ENCODE results near the gene THAP4.

The THAP4 gene

GRCh38 chr2:241671457-241672240 is 34.7 kb upstream of the THAP4 start:
- no peak for ATAC-seq (ENCODE audit: insufficient read depth, low read depth)

GRCh38 chr2:241670333-241671110 is 33.6 kb upstream of the THAP4 start:
- no peak for DNase-seq
- Histone ChIP-seq H3K79me2 (ENCODE audit: insufficient read depth, low read length) (no peaks in the 10 kb centered on the region), H3K4me2 (ENCODE audit: insufficient read depth, low read length) (no peak overlapping the region), H3K9me3 (ENCODE audit: insufficient read depth, low read length, severe bottlenecking) (no peaks in the 10 kb centered on the region), H2AFZ (ENCODE audit: low read depth, low read length) (no peak overlapping the region), H4K20me1 (ENCODE audit: insufficient read depth, low read length) (peaks cover 10% of the 10 kb centered on the region), H3K4me1 (ENCODE audit: insufficient read depth, low read length) (no peaks in the 10 kb centered on the region), H3K9ac (ENCODE audit: low read depth, low read length) (no peak overlapping the region), H3K27ac (ENCODE audit: low read length) (no peak overlapping the region), H3K27me3 (ENCODE audit: insufficient read depth, low read length, poor library complexity) (no peaks in the 10 kb centered on the region), H3K4me3 (ENCODE audit: low read depth in 1 of 2, low read length in 2 of 2) (no peak overlapping the region), H3K36me3 (ENCODE audit: insufficient read depth, low read length) (peaks cover 89% of the 10 kb centered on the region)
- no peak for ATAC-seq (ENCODE audit: insufficient read depth, low read depth)
- TF ChIP-seq EZH2 (IDR thresholded peaks at IDR 0.05; ENCODE audit: borderline replicate concordance, low read depth, low read length, severe bottlenecking): no peak
- no peak for TF ChIP-seq CTCF (IDR thresholded peaks at IDR 0.05; ENCODE audit: borderline replicate concordance, extremely low read depth, low read length, poor library complexity, severe bottlenecking)

More at GRCh38 chr2:241671457-241672240, 34.7 kb upstream of the THAP4 start:
- Histone ChIP-seq H3K27ac (ENCODE audit: low read length) (no peak overlapping the region), H3K36me3 (ENCODE audit: insufficient read depth, low read length) (peaks cover 91% of the 10 kb centered on the region), H3K4me1 (ENCODE audit: insufficient read depth, low read length) (no peaks in the 10 kb centered on the region), H3K9me3 (ENCODE audit: insufficient read depth, low read length, severe bottlenecking) (no peaks in the 10 kb centered on the region), H3K9ac (ENCODE audit: low read depth, low read length) (no peak overlapping the region), H4K20me1 (ENCODE audit: insufficient read depth, low read length) (peaks cover 13% of the 10 kb centered on the region), H3K4me3 (ENCODE audit: low read depth in 1 of 2, low read length in 2 of 2) (no peak overlapping the region), H3K4me2 (ENCODE audit: insufficient read depth, low read length) (no peak overlapping the region), H3K79me2 (ENCODE audit: insufficient read depth, low read length) (no peaks in the 10 kb centered on the region), H3K27me3 (ENCODE audit: insufficient read depth, low read length, poor library complexity) (no peaks in the 10 kb centered on the region), H2AFZ (ENCODE audit: low read depth, low read length) (no peak overlapping the region)
- TF ChIP-seq CTCF (IDR thresholded peaks at IDR 0.05; ENCODE audit: borderline replicate concordance, extremely low read depth, low read length, poor library complexity, severe bottlenecking): no peak
- TF ChIP-seq EZH2 (IDR thresholded peaks at IDR 0.05; ENCODE audit: borderline replicate concordance, low read depth, low read length, severe bottlenecking): no peak
- DNase-seq: no peak

- TF ChIP-seq EZH2 (IDR thresholded peaks at IDR 0.05; ENCODE audit: borderline replicate concordance, low read depth, low read length, severe bottlenecking): no peak
- TF ChIP-seq CTCF (IDR thresholded peaks at IDR 0.05; ENCODE audit: borderline replicate concordance, extremely low read depth, low read length, poor library complexity, severe bottlenecking): no peak
- DNase-seq: no peak
These were observed 31.9 kb upstream of the THAP4 start for GRCh38 chr2:241668839-241669238.

More at GRCh38 chr2:241668839-241669238, 31.9 kb upstream of the THAP4 start:
- Histone ChIP-seq H3K27me3 (ENCODE audit: insufficient read depth, low read length, poor library complexity) (no peaks in the 10 kb centered on the region), H2AFZ (ENCODE audit: low read depth, low read length) (no peak overlapping the region), H4K20me1 (ENCODE audit: insufficient read depth, low read length) (peaks cover 10% of the 10 kb centered on the region), H3K4me1 (ENCODE audit: insufficient read depth, low read length) (no peaks in the 10 kb centered on the region), H3K4me2 (ENCODE audit: insufficient read depth, low read length) (no peak overlapping the region), H3K9me3 (ENCODE audit: insufficient read depth, low read length, severe bottlenecking) (no peaks in the 10 kb centered on the region), H3K9ac (ENCODE audit: low read depth, low read length) (no peak overlapping the region), H3K36me3 (ENCODE audit: insufficient read depth, low read length) (peaks cover 73% of the 10 kb centered on the region), H3K4me3 (ENCODE audit: low read depth in 1 of 2, low read length in 2 of 2) (no peak overlapping the region), H3K79me2 (ENCODE audit: insufficient read depth, low read length) (no peaks in the 10 kb centered on the region), H3K27ac (ENCODE audit: low read length) (no peak overlapping the region)
- no peak for ATAC-seq (ENCODE audit: insufficient read depth, low read depth)

All from DND-41 (cell line).